ENCODE data around the gene NR3C2. TPM values are rescaled to one million over a fixed set of nuclear protein-coding genes. Genes with fewer than 3 reads are reported as not detected.

NR3C2 gene
- total and polyA plus RNA-seq, 2 of the 4 experiments (the other 2 are of a cell fraction): 1.1 to 2.3 TPM

DNA sequence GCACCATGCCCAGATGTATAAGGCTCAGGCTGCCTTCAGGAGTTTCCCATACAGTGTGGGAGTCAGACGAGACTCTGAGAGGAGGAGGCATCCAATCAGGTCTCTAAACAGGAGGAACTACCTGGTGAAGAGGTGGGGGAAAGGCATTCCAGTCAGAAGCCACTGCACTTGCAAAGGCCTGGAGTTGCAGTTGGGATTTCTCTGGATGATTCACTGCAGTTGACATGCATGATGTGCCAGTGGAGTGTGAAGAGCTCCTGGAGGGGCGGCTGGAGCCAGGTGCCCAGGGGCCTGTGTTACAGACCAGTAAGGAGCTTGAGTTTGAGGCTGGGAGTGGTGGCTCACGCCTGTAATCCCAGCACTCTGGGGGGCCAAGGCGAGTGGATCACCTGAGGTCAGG lies 371.2 kb downstream of the NR3C2 start:
- H4K20me1 ChIP-seq (ENCODE audit: insufficient read depth, low read length): no peaks in the 10 kb centered on the region
- ChIA-PET POLR2A (ENCODE audit: unreplicated experiment) (no interaction called here), CTCF (no interaction called here)
- H3K4me2 ChIP-seq (ENCODE audit: low read depth, low read length): no peak overlapping the region
- no peak overlapping the region for H2BK120ac ChIP-seq (ENCODE audit: low read depth, low read length)
- H3K79me1 ChIP-seq (ENCODE audit: low read depth in 1 of 2, low read length in 2 of 2): peaks cover 14 to 40% of the 10 kb centered on the region in 2 experiments
- 60% methylated on average over 1 of the region's 4 CpGs; no CpG with 5 or more reads in 1 of the 2 experiments for WGBS, 2 experiments (ENCODE audit: extremely low coverage in 2 of 2, insufficient read length in 1 of 2)
- no peak overlapping the region for H2BK15ac ChIP-seq (ENCODE audit: low read depth, low read length)
- no peak overlapping the region for H3K23ac ChIP-seq (ENCODE audit: low read depth, low read length)
- no peak overlapping the region for H2AK5ac ChIP-seq (ENCODE audit: low read depth, low read length)
- H3K56ac ChIP-seq (ENCODE audit: extremely low read depth, insufficient read depth, low read length): no peak overlapping the region
- no peak overlapping the region for H2AK9ac ChIP-seq (replicated peaks; ENCODE audit: low read depth, low read length, poor library complexity)
- H2BK20ac ChIP-seq (ENCODE audit: low read depth, low read length): no peak overlapping the region
- no peak overlapping the region for H4K5ac ChIP-seq (ENCODE audit: low read depth, low read length)
- ATAC-seq (ENCODE audit: low read depth) (no peak), DNase-seq (no peak)
- in situ Hi-C loops (cut with MboI; ENCODE audit: low sequenced_read_pairs) (no loop called here), intact Hi-C loops (cut with micrococcal nuclease) (no loop called here), dilution Hi-C loops (cut with HindIII; ENCODE audit: low sequenced_read_pairs, unreplicated experiment) (no loop called here)
- peaks cover 12% of the 10 kb centered on the region; the same call in 1 of the 2 replicates for H3K9me1 ChIP-seq (ENCODE audit: insufficient read depth, low read length)
- H4K91ac ChIP-seq (ENCODE audit: insufficient read depth, low read depth, low read length): no peak overlapping the region
- H2BK5ac ChIP-seq (ENCODE audit: low read depth, low read length, poor library complexity, severe bottlenecking): no peak overlapping the region
- H4K8ac ChIP-seq (ENCODE audit: low read depth in 2 of 2, low read length in 2 of 2): no peak overlapping the region
- H3K18ac ChIP-seq (ENCODE audit: low read depth, low read length): no peak overlapping the region
- no peak overlapping the region for H3K14ac ChIP-seq (replicated peaks; ENCODE audit: low read depth, low read length)
- H3K4ac ChIP-seq (ENCODE audit: low read depth, low read length): no peak overlapping the region
- H3K27me3 ChIP-seq (ENCODE audit: control insufficient read depth, insufficient read depth, low read length): no peaks in the 10 kb centered on the region
- H3K36me3 ChIP-seq (ENCODE audit: control insufficient read depth, insufficient read depth, low read length): peaks cover 34% of the 10 kb centered on the region
- H3K9ac ChIP-seq (ENCODE audit: low read depth, low read length): no peak overlapping the region
- H3K4me3 ChIP-seq (ENCODE audit: insufficient read depth, low read depth, low read length): no peak overlapping the region
- H3K9me3 ChIP-seq (ENCODE audit: control insufficient read depth, insufficient read depth, low read length): peaks cover 8% of the 10 kb centered on the region
- no TSS peak for BruUV-seq (replicated peaks)
- H3K4me1 ChIP-seq (ENCODE audit: control insufficient read depth, insufficient read depth, low read length): peaks cover 4% of the 10 kb centered on the region; the same call in 1 of the 2 replicates
- no peak overlapping the region for H3K27ac ChIP-seq (ENCODE audit: insufficient read depth, low read length)
- TF ChIP-seq, protein P1, sequence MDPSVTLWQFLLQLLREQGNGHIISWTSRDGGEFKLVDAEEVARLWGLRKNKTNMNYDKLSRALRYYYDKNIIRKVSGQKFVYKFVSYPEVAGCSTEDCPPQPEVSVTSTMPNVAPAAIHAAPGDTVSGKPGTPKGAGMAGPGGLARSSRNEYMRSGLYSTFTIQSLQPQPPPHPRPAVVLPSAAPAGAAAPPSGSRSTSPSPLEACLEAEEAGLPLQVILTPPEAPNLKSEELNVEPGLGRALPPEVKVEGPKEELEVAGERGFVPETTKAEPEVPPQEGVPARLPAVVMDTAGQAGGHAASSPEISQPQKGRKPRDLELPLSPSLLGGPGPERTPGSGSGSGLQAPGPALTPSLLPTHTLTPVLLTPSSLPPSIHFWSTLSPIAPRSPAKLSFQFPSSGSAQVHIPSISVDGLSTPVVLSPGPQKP (IDR thresholded peaks at IDR 0.05; ENCODE audit: borderline replicate concordance, low read depth, low read length): no peak
- no peak for TF ChIP-seq RCOR1 (IDR thresholded peaks at IDR 0.05; ENCODE audit: insufficient replicate concordance, low read length)
- no peak overlapping the region for H2AFZ ChIP-seq (replicated peaks; ENCODE audit: low read length, poor library complexity)

All from IMR-90 (cell line).